Epithelial cell of esophagus (primary cell): Measurements from ENCODE around the gene PLA2G1B.

Experiments
- DNase-seq: peaks from one replicate; pipeline ENCODE4 v3.0.0; 2010; ENCODE audit warnings: low read depth
- H3K4me3 ChIP-seq: 2 replicates; pipeline ENCODE4 v1.5.1; 2011; ENCODE audit warnings: mild to moderate bottlenecking, low read length, control low read depth
- CTCF ChIP-seq: IDR thresholded peaks from 2 replicates; pipeline ENCODE4 v1.5.1; 2011; ENCODE audit warnings: low read depth, mild to moderate bottlenecking, low read length, control low read depth, inconsistent platforms; ENCODE audit not compliant: insufficient read depth; ENCODE audit errors: missing control alignments

The PLA2G1B gene

GRCh38 chr12:120350576-120351350 is 23.2 kb upstream of the PLA2G1B start:
- no peak for TF ChIP-seq CTCF
- no peak for DNase-seq
- no peak overlapping the region for H3K4me3 ChIP-seq

DNA sequence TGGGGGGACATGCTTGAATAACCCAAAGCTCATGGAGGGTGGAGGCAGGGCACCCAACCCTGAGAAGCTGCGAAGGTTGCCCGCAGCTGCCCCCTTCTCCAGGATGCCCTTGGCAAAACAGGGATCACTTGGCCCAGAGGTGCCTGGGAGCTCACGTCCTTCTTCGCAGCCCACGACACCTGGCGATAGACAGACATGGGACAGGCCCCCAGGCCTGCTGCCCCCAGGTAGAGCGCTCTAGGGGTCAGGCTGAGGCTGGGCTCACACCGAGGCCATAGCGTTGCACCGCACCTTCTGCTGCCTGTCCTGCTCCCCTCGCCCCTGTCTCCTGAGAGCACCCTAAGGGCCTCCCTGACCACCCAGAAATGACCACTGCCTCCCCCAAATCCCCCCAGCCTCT is 20.2 kb upstream of the PLA2G1B start:
- DNase-seq = no peak
- no peak for TF ChIP-seq CTCF
- H3K4me3 ChIP-seq = no peak overlapping the region

- no peak overlapping the region for H3K4me3 ChIP-seq
- DNase-seq = no peak
- peak; percentile 19 for TF ChIP-seq CTCF
These were observed 19.1 kb upstream of the PLA2G1B start for GRCh38 chr12:120346681-120347080.

GRCh38 chr12:120346031-120346430 is 18.5 kb upstream of the PLA2G1B start:
- H3K4me3 ChIP-seq = no peak overlapping the region
- DNase-seq = no peak
- TF ChIP-seq CTCF = no peak

GRCh38 chr12:120343692-120344091 is 16.1 kb upstream of the PLA2G1B start:
- no peak for DNase-seq
- TF ChIP-seq CTCF = no peak
- no peak overlapping the region for H3K4me3 ChIP-seq

DNA sequence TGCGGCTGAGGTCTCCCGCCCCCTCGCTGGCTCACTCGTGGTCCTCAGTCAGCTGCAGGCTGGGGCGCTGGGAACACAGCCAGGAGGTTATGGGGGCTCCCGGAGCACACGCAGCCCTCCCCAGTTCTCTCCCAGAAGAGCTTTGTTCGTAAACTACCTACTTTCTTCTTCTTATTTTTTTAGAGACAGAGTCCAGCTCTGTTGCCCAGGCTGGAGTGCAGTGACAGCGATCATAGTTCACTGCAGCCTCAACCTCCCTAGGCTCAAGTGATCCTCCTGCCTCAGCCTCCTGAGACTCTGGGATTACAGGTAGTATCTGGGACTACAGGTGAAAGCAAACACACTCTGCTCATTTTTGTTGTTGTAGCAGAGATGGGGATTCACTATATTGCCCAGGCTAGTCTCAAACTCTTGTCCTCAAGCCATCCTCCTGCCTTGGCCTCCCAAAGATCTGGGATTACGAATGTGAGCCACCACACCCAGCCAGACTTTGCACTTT is 15.5 kb upstream of the PLA2G1B start:
- H3K4me3 ChIP-seq = no peak overlapping the region
- no peak for DNase-seq
- no peak for TF ChIP-seq CTCF
